ENCODE data around the gene HPSE2.
"Not testable (repeated sequence)": the region's sequence is repeated elsewhere in the genome, so short reads cannot be mapped to it uniquely, and the experiment has no call there.

Gene HPSE2

GRCh38 chr10:98608411-98608810, 627.2 kb downstream of the HPSE2 start:
- peak; percentile 41 for DNase-seq

- no peak for DNase-seq
Observed at GRCh38 chr10:98602224-98602623, 633.4 kb downstream of the HPSE2 start.

GRCh38 chr10:98599032-98599610, 636.5 kb downstream of the HPSE2 start:
- DNase-seq: no peak

- DNase-seq: no peak
Observed at GRCh38 chr10:98596404-98596803, 639.2 kb downstream of the HPSE2 start.

GRCh38 chr10:98589691-98590090, 646.0 kb downstream of the HPSE2 start:
- DNase-seq: no peak

- no peak for DNase-seq
Observed at GRCh38 chr10:98589007-98589406, 646.6 kb downstream of the HPSE2 start.

- DNase-seq: no peak
Observed at GRCh38 chr10:98587156-98587837, 648.4 kb downstream of the HPSE2 start.

GRCh38 chr10:98586096-98586495, 649.6 kb downstream of the HPSE2 start:
- no peak for DNase-seq

- DNase-seq: no peak
Observed at GRCh38 chr10:98582363-98582762, 653.3 kb downstream of the HPSE2 start.

GRCh38 chr10:98577578-98577977, 658.1 kb downstream of the HPSE2 start:
- no peak for DNase-seq

GRCh38 chr10:98577168-98577567, 658.5 kb downstream of the HPSE2 start:
- DNase-seq: no peak

GRCh38 chr10:98576096-98576495, 659.6 kb downstream of the HPSE2 start:
- no peak for DNase-seq

- DNase-seq: no peak
Observed at GRCh38 chr10:98572594-98572993, 663.1 kb downstream of the HPSE2 start.

GRCh38 chr10:98570834-98571233, 664.8 kb downstream of the HPSE2 start:
- no peak for DNase-seq

- DNase-seq: no peak
Observed at GRCh38 chr10:98569853-98570252, 665.8 kb downstream of the HPSE2 start.

- no peak for DNase-seq
Observed at GRCh38 chr10:98568551-98568950, 667.1 kb downstream of the HPSE2 start.

GRCh38 chr10:98567391-98568133, 668.1 kb downstream of the HPSE2 start:
- no peak for DNase-seq

GRCh38 chr10:98563811-98564210, 671.8 kb downstream of the HPSE2 start:
- no peak for DNase-seq

GRCh38 chr10:98560565-98560964, 675.1 kb downstream of the HPSE2 start:
- DNase-seq: no peak

- no peak for DNase-seq
Observed at GRCh38 chr10:98556061-98556460, 679.6 kb downstream of the HPSE2 start.

GRCh38 chr10:98555021-98555619, 680.5 kb downstream of the HPSE2 start:
- DNase-seq: no peak

- not testable (repeated sequence) for DNase-seq
Observed at GRCh38 chr10:98541561-98541960, 694.1 kb downstream of the HPSE2 start.

- no peak for DNase-seq
Observed at GRCh38 chr10:98539578-98539977, 696.1 kb downstream of the HPSE2 start.

GRCh38 chr10:98538472-98538871, 697.2 kb downstream of the HPSE2 start:
- no peak for DNase-seq
